Lung (tissue), 12 donors: ENCODE data around the gene PCLO. TPM values are rescaled to one million over a fixed set of nuclear protein-coding genes. Genes with fewer than 3 reads are reported as not detected.
A peak's percentile ranks its signal among the peaks of the same experiment; 100 is the strongest.

Source experiments
- ATAC-seq: fragments of 200-7000 bp; cut with Tn5 transposase; one replicate; pipeline ENCODE4 v1.9.1; 2020; ENCODE audit warnings: moderate number of reproducible peaks; ENCODE audit not compliant: insufficient read depth, low FRiP score
- DNase-seq, 3 donors: peaks; one replicate each; pipeline ENCODE4 v3.0.0-alpha.2; 2013 to 2017
- H3K27ac ChIP-seq, 2 donors: one replicate each; pipeline ENCODE4 v1.5.1; 2013; ENCODE audit warnings: mild to moderate bottlenecking in 2 of 2, moderate library complexity in 2 of 2, control low read depth in 1 of 2, inconsistent platforms in 1 of 2, low read depth in 1 of 2, low read length in 1 of 2
- H3K27me3 ChIP-seq, 3 donors: one replicate each; pipeline ENCODE4 v1.5.1; 2013; ENCODE audit warnings: low read length in 2 of 3; ENCODE audit not compliant: control insufficient read depth in 3 of 3, insufficient read depth in 3 of 3
- H3K36me3 ChIP-seq, 4 donors: one replicate each; pipeline ENCODE4 v1.5.1; 2013; ENCODE audit warnings: low read length in 4 of 4, mild to moderate bottlenecking in 1 of 4, moderate library complexity in 1 of 4; ENCODE audit not compliant: control insufficient read depth in 4 of 4, insufficient read depth in 4 of 4
- H3K4me1 ChIP-seq, 5 donors: one replicate each; pipeline ENCODE4 v1.5.1; 2013; ENCODE audit warnings: low read length in 5 of 5, mild to moderate bottlenecking in 2 of 5, moderate library complexity in 1 of 5; ENCODE audit not compliant: control insufficient read depth in 5 of 5, insufficient read depth in 5 of 5
- H3K4me3 ChIP-seq: one replicate; pipeline ENCODE4 v1.5.1; 2013; ENCODE audit warnings: mild to moderate bottlenecking, control low read depth, moderate library complexity
- H3K9ac ChIP-seq, 2 donors: one replicate each; pipeline ENCODE4 v1.5.1; 2013; ENCODE audit warnings: low read length in 2 of 2, control low read depth in 1 of 2; ENCODE audit not compliant: insufficient read depth in 1 of 2
- H3K9me3 ChIP-seq, 4 donors: one replicate each; pipeline ENCODE4 v1.5.1; 2013; ENCODE audit warnings: low read length in 3 of 4, mild to moderate bottlenecking in 1 of 4, moderate library complexity in 1 of 4; ENCODE audit not compliant: control insufficient read depth in 4 of 4, insufficient read depth in 3 of 4
- CTCF ChIP-seq: IDR thresholded peaks from 2 replicates; pipeline ENCODE4 v1.5.1; 2012; ENCODE audit warnings: mild to moderate bottlenecking; ENCODE audit errors: control extremely low read depth, extremely low read depth
- WGBS, 2 donors: extraction: QIAGEN DNeasy Blood & Tissue Kit; methylation state at CpG; one replicate each; pipeline ENCODE4 v1.1.7; 2013; 5-methylcytosine and 5-hydroxymethylcytosine counted together
- polyA plus RNA-seq, 2 donors: library from polyadenylated mRNA; stranded (reverse); fragments of 200-250 nt; gene quantifications; one replicate each; pipeline ENCODE4 v1.2.1, GENCODE V29; 2013
- total RNA-seq, 2 donors: library from RNA; depleted of rRNA in 1 of 2; stranded (reverse); fragments of >200 nt in 1 of 2; gene quantifications; one replicate each; pipeline ENCODE4 v1.2.1, GENCODE V29; 2014 to 2021
- donor health status: control.
- donor health status: control.
- donor health status: Bipolar disorder and iron deficiency.
- donor health status: healthy.
- donor health status: DM: yes; HTN: yes; CAD: no.

The PCLO gene
- total and polyA plus RNA-seq, 4 donors, result 1.0 to 8.3 (median 3.7) TPM

- ATAC-seq, result no peak
- no peak overlapping the region for H3K4me3 ChIP-seq
- no peak for TF ChIP-seq CTCF
- 56 to 62% methylated on average over 4 of the region's 4 CpGs for WGBS, 2 donors
- H3K27ac ChIP-seq, result no peak overlapping the region
- H3K9ac ChIP-seq, result no peak overlapping the region
- DNase-seq, result peak in 1 of 3 donors; percentile 19
- peaks cover 0 to 13% (median 10%) of the 10 kb centered on the region in 3 donors for H3K27me3 ChIP-seq
- no peaks in the 10 kb centered on the region for H3K36me3 ChIP-seq
- no peaks in the 10 kb centered on the region for H3K9me3 ChIP-seq
- H3K4me1 ChIP-seq, result peaks cover 0 to 5% (median 0%) of the 10 kb centered on the region in 5 donors
Measured at GRCh38 chr7:83161186-83161585, 1.5 kb downstream of the PCLO start.

- Histone ChIP-seq H3K27me3 (peaks cover 0 to 10% (median 10%) of the 10 kb centered on the region in 3 donors), H3K4me3 (no peak overlapping the region), H3K36me3 (no peaks in the 10 kb centered on the region), H3K9me3 (no peaks in the 10 kb centered on the region), H3K27ac (no peak overlapping the region), H3K4me1 (peaks cover 0 to 5% (median 0%) of the 10 kb centered on the region in 5 donors), H3K9ac (no peak overlapping the region)
- TF ChIP-seq CTCF, result no peak
- WGBS, 2 donors, result 94 to 99% methylated on average over 2 of the region's 2 CpGs
- no peak for DNase-seq
- ATAC-seq, result no peak
Measured at GRCh38 chr7:83159731-83160130, 3.0 kb downstream of the PCLO start.

- no peaks in the 10 kb centered on the region for H3K9me3 ChIP-seq
- no peak for ATAC-seq
- no peak overlapping the region for H3K9ac ChIP-seq
- DNase-seq, result no peak
- no peak overlapping the region for H3K27ac ChIP-seq
- H3K36me3 ChIP-seq, result no peaks in the 10 kb centered on the region
- no peaks in the 10 kb centered on the region for H3K4me1 ChIP-seq
- 81 to 87% methylated on average over 3 of the region's 3 CpGs for WGBS, 2 donors
- no peaks in the 10 kb centered on the region for H3K27me3 ChIP-seq
- no peak for TF ChIP-seq CTCF
- no peak overlapping the region for H3K4me3 ChIP-seq
Measured at GRCh38 chr7:83156006-83156405, 6.7 kb downstream of the PCLO start.

GRCh38 chr7:83155407-83155806, 7.3 kb downstream of the PCLO start:
- no peaks in the 10 kb centered on the region for H3K36me3 ChIP-seq
- 79 to 92% methylated on average over 1 of the region's 1 CpG for WGBS, 2 donors
- no peaks in the 10 kb centered on the region for H3K27me3 ChIP-seq
- H3K9ac ChIP-seq, result no peak overlapping the region
- no peak for TF ChIP-seq CTCF
- H3K27ac ChIP-seq, result no peak overlapping the region
- H3K4me3 ChIP-seq, result no peak overlapping the region
- no peak for ATAC-seq
- DNase-seq, result no peak
- H3K9me3 ChIP-seq, result no peaks in the 10 kb centered on the region
- no peaks in the 10 kb centered on the region for H3K4me1 ChIP-seq
